Renal cortex interstitium (tissue), 11 donors: Measurements from ENCODE around the gene GRB7. TPM values are rescaled to one million over a fixed set of nuclear protein-coding genes. Genes with fewer than 3 reads are reported as not detected.
"Not testable (repeated sequence)": the region's sequence is repeated elsewhere in the genome, so short reads cannot be mapped to it uniquely, and the experiment has no call there.

Experiments used
- DNase-seq, 11 donors: peaks; one replicate each; pipeline ENCODE4 v3.0.0-alpha.2; 2013; ENCODE audit warnings: low read depth in 9 of 11, low spot score in 4 of 11; ENCODE audit errors: extremely low read depth in 1 of 11
- polyA plus RNA-seq, 3 donors: library from polyadenylated mRNA; unstranded; fragments of 120-200 nt; gene quantifications; one replicate each; pipeline ENCODE4 v1.2.1, GENCODE V29; 2013; ENCODE audit not compliant: insufficient read length in 3 of 3

Gene GRB7
- polyA plus RNA-seq, 3 donors: 32.3 to 58.0 (median 36.9) TPM

DNA sequence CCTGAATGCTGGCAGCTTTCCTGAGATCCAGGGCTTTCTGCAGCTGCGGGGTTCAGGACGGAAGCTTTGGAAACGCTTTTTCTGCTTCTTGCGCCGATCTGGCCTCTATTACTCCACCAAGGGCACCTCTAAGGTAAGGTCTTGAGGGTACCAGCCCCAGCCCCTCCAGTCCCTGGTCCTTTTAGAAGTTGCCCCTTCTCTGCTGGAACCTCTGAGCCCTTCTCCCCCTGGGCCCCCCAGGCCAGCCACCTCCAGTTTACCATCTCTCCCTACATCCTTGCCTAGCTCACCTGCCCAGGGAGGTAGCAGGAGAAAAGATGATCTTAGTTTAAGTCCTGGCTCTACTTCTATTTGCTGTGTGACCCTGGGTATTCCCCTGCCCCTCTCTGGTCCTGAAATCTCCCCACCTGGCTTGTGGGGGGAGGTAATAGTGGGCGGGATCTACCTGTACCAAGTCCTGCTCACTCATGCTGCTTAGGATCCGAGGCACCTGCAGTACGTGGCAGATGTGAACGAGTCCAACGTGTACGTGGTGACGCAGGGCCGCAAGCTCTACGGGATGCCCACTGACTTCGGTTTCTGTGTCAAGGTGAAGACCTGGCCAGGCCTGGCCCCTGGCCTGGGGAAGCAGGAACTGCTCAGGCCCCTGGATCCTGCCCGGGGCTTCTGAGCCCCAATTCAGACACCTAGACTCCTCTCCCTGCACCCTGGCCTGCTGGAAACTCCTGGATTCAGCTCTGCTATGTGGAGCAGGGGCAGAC lies 6.5 kb downstream of the GRB7 start:
- DNase-seq: no peak

DNA sequence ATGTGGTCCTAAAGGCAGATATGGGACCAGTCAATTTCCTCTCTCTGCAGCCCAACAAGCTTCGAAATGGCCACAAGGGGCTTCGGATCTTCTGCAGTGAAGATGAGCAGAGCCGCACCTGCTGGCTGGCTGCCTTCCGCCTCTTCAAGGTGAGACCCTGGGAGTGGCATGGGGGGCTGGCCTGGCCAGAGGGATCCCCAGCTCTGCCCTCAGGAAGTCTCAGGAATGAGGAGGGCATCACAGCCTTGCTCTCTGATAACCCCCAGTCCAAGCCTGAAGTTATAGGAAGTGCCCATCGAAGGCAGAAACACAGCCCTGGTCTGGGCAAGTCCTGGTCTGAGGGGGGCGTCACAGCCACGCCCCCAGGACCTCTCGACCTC lies 7.1 kb downstream of the GRB7 start:
- DNase-seq: no peak

DNA sequence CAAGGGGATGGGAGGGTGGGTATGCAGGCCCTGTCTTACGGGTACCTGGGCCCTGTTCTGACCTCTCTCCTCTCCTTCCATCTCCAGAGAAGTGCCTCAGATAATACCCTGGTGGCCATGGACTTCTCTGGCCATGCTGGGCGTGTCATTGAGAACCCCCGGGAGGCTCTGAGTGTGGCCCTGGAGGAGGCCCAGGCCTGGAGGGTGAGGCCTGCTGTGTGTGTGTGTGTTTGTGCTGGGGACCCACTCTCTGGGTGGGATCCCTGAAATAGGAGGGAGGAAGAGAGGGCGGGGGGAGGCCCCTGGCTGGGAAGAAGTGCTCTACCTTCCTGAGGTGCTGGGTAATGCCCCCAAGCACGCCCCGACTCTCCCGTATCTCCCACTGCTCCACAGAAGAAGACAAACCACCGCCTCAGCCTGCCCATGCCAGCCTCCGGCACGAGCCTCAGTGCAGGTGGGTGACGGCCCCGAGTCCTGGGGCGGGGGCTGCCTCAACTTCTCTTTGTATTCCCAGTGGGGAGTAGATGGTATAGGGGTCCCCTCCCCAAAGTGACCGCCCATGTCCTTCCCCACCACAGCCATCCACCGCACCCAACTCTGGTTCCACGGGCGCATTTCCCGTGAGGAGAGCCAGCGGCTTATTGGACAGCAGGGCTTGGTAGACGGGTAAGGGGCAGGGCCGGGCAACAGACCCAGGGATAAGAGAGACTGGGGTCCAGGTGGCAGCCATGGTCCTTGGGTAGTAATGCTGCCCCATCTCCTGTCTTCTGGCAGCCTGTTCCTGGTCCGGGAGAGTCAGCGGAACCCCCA lies 7.8 kb downstream of the GRB7 start:
- DNase-seq: no peak

DNA sequence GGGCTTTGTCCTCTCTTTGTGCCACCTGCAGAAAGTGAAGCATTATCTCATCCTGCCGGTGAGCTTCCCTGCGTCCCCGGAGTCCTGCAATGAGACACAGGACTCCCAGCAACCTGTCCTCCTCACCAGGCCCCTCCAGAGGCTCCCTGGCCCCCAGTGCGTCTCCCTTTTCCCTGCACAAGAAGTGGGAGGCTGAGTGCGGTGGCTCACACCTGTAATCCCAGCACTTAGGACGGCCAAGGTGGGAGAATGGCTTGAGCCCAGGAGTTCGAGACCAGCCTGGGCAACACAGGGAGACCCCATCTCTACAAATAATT lies 8.4 kb downstream of the GRB7 start:
- DNase-seq: no peak

DNA sequence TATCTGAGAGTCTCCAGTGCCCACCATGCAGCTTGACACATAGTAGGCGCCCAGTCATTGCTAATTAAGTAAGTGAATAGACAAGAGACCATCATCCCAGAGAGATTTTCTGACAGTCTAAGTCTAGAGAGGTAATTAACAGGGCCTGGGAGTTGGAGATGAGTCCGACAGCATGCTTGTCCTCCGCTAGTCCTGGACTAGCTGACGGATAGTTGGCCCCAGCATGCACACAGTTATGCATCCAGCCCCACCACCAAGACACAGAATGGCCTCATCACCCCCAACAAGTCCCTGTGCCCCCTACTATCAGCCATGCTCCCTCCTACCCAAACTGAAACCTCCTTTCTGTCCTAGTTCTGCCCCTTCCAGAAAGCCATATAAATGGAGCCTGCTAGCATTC lies 10.0 kb downstream of the GRB7 start:
- no peak for DNase-seq

DNA sequence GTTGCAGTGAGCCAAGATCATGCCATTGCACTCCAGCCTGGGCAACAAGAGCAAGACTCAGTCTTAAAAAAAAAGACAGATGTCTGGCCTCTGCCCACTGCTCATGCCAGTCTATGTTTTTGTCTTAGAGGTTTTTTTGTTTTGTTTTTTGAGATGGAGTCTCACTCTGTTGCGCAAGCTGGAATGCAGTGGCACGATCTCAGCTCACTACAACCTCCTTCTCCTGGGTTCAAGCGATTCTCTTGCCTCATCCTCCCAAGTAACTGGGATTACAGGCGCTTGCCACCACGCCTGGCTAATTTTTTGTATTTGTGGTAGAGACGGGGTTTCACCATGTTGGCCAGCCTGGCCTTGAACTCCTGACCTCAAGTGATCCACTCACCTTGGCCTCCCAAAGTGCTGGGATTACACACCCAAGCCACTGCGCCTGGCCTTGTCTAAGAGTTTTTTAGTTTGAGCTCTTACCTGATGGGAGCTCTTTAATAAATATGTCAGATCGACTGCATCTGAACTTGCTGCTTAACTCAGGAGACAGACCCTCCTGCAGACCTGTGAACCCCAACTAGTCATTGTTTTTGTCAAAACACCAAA lies 10.8 kb downstream of the GRB7 start:
- not testable (repeated sequence) for DNase-seq

DNA sequence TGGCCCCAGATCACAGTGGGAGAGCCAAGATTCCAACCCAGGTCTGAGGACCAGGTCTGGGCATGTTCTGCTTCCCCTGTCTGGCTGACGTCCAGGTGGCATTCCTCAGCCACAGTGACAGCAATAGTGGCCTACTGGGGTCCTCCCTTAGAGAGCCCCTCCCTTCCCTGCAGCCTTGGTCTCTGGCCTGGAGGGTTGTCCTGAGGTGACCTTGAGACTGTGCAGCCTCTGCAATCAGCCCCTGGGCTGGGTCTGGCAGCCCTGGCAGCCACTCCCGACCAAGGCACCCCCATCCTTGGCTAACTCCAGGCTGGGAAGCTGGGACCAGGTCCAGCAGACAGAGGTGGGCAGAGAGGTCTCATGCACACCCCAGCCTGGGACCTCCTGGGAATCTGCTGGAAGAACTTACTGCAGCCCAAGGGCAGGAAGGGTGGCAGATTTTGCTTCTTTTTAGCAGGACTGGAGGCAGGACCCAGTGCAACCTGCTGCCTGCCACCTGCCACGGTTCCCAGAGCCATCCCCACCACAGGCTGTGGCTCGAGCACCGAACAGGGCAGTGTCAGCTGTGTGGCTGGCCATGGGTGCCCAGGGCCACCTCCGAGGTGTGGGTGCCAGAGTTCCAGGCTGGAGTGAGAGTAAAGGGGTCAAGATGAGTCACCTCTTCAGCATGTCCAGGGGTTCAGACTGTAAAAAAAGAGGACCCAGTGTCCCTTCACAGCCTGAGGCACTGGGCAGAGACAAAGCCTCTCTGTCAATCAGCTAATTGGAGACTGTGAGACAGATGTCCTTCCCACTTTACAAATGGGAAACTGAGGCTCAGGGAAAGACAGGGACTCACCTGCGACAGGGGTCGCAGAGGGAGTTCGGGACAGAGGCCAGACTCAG lies 12.6 kb downstream of the GRB7 start:
- DNase-seq: no peak

DNA sequence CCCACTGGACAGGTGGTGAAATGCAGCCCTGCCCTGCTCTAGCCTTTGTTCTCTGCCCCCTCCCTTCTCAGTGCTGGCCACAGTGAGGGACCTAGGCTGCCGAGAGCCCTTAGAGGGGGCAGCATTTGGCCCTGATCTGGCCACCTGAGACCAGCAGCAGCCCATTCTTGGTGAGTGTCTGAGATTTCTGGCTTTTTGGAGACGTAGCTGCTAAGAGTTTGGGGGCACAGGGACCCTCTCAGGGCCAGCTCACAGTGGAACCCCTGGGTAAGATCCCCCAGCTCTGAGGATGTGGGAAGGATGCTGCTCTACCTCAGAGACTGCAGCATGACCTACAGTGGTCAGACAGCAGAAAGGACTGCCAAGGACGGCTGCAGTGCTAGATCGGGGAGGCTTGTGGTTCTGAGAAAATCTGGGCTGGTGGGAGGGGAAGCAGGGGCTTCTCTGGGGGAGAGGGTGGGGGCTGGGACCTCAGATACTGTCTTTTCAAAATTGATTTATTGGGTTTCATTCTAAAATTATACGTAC lies 13.3 kb downstream of the GRB7 start:
- DNase-seq: no peak

DNA sequence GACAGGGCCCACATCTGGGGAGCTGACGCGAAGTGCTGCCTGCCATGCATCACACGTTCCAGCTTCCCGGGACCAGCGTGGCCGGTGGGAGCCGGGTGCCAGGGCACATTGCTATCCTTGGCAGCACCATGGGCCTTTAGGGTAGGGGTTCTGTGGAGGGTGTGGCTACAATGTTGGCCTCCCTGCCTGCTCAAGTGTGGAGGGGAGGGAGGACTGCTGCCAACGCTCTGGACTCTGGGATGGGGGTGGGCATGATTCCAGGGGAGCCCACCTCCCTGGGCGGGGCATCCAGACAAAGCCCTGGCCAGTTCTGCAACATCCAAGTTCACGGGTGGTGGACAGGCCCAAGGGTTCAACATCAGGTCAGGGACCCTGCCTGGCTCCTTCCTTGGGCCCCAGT lies 13.9 kb downstream of the GRB7 start:
- DNase-seq: no peak

DNA sequence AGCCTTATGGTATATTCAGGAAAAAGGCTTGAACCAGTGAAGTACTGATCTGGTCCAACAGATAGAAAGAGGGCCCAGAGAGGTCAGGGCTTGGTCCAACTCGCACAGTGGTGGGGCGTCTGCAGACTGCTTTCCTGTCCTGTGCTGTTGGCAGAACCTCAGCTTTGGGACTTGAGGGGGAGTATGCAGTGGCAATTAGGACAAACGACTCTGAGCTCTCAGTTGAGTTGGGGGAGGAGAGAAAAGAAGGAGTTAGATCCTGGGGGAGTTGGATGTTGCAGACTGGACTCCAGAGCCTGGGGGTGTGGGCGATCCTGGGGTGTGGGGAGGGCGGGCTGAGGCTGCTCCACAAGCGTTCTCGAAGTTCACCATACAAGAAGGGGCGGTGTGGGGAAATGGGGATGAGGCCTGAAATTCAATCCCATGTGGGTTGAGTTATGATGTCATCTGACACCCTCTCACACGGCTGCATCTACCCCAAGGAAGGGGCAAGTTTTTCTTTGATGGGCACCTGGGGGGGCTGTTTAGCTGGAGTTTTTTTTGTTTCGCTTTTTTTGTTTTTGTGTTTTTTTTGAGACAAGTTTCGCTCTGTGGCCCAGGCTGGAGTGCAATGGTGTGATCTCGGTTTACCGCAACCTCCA lies 14.6 kb downstream of the GRB7 start:
- DNase-seq: peak in 1 of 11 donors; percentile 67

DNA sequence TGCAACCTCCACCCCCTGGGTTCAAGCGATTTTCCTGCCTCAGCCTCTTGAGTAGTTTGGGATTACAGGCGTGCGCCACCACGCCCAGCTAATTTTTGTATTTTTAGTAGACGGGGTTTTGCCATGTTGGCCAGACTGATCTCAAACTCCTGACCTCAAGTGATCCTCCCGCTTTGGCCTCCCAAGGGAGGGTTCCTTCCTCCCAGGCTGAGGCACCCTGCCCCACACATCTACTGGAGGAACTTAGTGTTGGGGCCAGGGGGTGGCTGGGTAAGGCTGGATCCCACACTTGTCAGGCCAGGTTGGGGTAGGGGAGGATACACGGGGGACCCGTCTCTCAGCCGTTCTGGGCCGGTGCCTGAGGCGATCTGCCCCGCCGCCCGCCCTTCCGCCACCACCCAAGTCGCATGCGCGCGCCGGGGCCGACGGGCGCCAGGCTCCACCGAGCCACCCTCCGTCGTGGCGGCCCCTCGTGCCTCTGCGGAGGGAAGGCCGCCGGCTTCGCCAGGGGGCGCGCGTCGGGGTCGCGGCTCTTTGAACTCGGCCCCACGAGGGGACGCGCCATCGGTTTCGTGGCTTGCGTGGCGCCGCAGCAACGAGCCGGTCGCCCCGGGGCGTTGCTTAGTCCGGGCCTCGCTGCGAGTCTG lies 15.9 kb downstream of the GRB7 start:
- DNase-seq: no peak

DNA sequence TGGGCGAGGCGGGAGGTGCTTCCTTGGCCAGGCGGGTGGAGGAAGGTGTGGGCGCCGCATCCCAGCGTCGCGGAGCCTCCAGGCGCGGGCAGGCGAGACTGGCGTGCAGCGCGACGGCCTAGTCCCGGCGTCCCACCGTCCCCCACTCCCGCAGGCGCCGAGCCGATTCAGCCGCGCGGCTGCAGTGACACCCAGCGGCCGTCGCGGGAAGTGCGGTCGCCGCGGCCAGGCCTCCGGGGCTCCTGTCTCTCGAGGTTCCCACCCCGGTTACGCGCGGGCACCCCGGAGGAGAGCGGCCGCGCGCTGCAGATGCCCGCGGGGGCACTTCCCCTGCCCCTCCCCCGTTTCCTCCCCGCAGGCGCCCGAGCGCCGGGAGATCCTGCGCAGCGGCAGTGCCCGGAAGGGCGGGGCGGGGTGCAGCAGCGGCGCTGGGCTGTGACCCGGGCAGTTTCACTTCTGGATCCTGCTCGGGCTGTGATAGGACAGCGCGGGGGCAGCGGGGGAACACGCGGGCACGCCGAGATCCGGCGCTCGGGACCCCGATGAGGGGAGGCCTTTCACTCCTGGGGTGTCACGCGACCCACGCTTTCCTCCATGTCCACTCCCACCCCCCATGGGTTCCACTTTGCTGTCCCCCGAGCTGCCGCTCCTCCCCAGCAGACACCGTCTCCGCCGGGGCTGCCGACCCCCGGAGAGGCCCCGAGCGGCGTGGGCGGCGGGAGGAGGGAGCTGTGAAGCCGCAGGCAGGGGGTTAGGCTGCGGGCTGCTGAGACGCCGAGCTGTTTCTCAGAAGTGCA lies 16.6 kb downstream of the GRB7 start:
- peak in 8 of 11 donors; percentile 77 to 87 (median 84) for DNase-seq

DNA sequence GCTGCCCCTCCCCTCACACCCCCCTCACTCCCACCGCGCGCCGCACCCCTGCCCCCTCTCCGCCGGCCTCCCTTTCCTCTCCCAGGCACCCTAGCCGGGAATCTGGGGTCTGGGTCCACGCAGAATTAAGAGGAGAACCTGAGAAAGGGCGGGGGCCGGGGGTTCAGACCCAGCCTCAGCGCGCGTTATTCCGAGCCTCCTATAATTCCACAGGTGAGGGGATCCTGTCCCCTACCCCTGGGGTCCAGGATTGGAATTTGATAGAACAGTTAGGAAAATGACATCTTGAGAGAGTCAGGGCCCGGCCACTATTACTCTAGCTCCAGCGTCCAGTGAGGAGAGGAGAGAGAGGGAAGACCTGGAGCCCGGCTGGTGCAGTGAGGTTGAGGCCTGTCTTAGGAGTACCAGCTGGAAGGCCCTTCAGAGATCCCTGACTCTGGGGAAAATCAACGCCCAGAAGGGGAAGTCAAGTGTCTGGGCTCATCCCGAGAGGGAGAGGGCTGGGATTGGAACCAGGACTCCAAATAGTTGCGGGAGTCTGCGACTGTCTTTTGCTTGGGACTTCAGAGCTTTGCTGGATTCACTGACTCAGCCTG lies 17.3 kb downstream of the GRB7 start:
- no peak for DNase-seq

DNA sequence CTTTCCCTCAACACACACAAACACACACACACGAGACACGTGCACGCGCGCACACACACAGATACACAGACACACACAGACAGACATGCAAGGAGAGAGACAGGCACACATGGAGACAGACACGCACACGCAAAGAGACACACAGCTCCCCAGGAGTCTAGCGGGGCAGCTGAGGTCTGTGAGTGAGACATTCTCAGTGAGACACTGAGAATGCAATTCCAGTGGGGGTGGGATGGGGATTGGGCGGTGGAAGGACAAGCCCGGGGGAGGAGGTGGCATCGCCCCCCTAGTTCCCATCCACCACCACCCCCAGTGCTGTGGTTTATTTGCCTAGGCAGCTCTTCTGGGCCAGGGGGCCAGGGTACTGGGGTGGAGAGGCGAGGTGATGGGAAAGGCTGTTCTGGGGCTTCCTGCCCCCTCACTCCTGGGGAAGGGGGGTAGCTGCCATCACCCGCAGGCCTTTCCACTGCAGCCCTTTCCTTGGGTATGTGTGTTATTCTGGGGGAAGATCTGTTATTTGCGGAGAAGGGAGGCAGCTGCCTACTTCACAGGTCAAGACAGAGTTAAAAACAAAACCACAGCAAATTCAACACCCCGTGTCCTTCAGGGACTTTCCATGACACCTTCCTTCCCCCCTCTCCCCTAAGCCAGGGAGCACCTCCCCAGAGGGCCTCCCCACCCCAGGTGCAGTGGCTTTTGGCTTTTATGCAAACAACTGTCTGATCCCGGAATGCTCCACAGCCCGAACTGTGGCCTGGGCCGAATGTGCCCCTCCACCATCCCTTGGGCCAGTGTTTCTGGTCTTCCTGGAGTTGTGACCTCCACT lies 18.0 kb downstream of the GRB7 start:
- DNase-seq: no peak

DNA sequence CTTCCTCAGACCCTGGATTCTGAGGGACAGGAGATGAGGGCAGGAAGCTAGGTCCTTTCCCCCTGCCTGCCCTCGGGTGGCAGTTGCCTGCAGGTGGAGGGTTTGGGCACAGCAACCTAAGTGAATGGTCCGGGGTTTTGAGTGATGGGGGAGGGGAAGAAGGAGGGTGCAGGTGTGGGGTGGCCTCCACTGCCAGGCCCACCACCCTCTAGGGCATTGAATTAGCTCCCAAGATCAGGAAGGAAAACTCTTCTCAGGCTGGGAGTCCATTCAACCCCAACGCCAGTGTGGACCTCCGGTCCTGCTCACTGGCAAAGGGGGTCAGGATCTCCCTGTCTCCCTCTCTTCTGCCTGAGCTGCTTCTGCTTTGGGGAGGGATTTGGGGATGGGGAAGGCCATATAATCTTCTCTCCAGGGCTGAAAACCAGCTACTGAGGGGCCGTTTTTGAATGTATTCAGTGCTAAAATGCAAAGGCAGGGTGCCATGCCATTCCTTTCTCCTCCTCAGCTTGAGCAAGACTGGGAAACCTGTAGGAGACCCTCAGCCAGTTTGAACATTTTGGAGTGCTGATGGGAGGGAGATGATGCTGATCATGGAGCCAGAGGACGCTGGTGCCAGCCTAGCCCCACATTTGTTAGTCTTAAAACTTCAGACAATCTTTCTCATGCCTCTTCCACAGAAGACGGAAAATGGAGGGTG lies 18.8 kb downstream of the GRB7 start:
- DNase-seq: no peak

DNA sequence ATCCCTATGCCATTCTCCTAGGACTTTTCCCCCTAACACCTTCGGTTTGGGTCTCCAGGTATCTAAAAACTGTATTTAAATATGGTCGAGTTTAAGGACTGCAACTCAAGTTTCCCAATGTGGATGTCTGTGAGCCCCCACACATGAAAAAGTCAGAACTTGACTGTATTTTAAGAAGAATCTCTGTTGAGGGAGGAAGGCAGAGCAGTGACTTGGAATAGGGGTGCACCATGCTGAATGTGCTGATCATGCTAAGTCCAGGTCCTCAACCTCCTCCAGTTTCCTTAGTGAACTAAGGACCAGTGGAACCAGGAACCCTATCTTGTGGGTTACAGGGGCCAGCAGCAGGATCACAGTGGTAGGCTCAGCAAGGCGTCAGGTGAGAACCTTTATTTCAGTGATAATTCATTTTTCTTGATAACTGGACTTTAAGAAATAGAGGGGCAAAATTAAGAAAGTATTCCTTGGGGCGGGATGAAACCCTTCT lies 19.5 kb downstream of the GRB7 start:
- no peak for DNase-seq
